HK-2 (cell line): ENCODE measurements around the gene DOCK4.

Experiments
- DNase-seq: peaks from one replicate; pipeline ENCODE4 v3.0.0-alpha.2; 2018; ENCODE audit not compliant: unreplicated experiment

DOCK4 gene

DNA sequence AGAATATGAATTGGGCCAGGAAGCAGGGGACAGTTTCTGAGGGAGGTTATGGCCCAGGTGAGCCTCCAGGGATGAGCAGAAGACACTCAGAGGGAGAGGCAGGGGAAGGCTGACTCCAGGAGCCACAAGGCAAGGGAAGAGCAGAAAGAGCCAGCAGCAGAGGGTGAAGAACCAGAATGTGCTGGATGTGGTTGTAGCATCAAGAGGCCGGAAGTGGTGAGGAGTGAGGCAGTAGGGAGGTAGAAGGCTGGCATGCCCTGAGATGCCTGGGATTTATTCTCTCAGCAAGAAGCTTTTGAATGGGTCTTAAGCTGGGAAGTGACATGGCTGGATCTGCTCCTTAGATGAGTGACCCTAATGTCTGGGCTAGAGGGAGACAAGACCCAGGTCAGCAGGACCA is 311.7 kb downstream of the DOCK4 start:
- DNase-seq: no peak

DNA sequence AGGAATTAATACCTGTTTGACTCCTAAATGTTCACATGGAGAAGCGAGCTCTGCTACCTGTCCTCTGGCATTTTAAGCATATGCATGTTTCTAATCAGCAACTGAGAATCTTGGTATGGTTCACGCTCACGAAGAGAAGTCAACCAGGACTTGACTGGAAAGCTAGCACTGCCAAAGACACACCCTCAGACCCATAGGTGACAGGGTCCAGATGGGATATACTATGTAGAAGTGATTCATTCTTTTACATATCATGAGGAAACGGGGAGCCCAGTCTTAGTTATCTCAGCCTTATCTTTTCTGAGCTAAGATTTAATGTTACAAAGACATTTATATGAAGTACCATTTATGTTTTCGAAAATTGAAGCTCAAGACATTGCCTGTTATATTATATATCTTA is 313.0 kb downstream of the DOCK4 start:
- no peak for DNase-seq

DNA sequence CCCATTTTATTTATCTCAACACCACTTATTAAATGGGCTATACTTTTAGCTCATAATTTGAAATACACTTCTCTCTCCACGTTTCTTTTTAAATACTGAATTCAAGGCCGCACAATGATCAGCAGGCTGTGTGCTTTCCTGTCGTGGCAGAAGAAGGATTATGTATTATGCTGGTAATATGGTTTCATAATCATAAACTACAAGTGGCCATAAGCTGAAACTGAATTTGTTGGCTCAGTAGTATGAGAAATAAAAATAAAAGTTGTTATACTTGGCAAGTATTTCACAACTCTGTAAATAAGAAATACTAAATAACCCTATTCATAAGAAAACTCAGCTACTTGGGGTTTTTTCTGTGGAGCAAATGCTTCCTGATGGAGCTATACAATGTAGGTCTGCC is 313.6 kb downstream of the DOCK4 start:
- DNase-seq: no peak

DNA sequence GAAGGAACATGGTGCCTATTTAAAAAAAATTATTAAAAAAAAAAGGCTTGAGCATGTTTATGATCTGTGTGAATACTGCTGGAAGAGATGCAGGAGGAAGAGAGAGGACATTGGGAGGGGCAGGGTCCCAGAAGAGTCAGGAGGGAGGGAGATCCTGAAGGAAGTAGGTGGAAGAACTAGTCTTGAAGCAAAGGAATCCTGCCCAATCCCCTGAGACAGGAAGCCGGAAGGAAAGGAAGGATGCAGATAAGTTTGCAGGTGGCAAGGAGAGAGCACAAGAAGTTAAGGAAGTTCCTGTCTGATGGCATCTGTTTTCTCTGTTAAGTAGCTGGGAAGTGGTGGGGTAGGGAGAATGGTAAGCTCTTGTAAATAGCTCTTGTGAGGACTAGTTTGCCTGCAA is 318.5 kb downstream of the DOCK4 start:
- DNase-seq: no peak

DNA sequence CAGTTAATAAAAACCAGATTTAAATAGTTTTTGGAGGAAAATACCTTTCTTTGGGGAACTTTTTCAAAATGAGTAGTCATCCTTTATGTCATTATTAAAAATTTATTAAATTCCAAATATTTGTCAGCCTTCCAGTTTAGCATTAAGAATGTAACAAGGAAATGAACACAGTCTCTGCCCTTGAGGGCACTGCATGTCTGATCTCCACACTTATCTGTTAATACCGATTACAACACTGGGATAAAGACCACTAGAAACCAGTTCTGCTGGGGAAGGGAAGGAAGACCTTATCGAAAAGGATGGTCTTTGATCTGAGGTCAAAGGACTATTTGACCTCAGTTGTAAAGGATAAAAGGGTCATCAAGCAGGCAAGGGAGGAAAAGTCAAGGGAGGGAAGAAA is 320.0 kb downstream of the DOCK4 start:
- no peak for DNase-seq

DNA sequence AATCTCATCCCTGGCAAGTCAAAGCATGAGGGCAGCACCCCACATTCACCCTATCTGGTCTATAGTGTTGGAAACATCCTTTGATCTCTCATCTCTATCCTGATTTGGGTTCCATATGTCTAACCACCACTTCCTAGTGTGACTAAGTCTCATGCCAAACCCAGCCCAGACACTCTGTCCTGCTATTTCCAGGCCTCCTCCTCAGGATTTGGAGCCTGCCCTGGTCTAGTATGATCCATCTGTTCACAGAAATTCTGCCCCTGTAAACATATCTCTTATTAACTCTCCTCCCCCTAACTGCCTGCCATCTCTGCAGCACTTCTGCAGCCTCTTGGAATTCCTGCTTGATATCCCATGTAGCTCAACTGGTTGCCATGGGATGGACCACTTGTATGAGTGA is 323.0 kb downstream of the DOCK4 start:
- DNase-seq: no peak

DNA sequence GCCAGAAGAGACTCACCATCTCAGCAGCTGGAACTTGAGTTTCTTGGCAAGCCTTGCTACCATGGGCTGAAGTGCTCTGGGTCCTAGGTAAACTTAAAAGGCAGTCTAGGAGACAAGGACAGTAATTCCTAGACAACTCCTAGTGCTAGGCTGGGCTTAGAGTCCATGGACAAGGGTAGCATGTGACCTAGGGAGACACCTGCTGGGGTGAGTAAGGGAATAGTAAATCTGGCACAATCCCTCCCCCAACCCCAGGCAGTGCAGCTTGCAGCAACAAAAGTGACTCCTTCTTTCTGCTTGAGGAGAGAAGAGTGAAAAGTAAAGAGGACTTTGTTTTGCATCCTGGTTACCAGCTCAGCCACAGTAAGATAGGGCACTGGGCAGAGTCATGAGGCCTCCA is 327.4 kb downstream of the DOCK4 start:
- DNase-seq: no peak

DNA sequence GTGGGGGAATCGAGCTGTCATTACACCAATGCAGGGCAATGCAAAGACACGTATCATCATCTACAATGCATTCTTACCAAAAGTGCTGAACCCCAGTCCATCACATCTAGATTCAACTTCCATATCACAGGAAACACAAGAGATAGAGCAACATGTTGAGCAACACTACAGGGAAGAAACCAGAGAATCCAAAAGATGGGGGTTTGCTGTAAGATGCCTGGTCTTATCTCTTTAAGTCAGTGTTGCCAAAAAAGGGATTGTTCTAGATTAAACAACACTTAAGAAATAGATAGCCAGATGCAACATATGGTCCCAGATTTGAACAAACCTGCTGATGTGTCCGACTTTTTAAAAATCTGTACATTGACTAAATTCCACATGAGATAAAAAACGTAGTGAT is 328.3 kb downstream of the DOCK4 start:
- DNase-seq: no peak

DNA sequence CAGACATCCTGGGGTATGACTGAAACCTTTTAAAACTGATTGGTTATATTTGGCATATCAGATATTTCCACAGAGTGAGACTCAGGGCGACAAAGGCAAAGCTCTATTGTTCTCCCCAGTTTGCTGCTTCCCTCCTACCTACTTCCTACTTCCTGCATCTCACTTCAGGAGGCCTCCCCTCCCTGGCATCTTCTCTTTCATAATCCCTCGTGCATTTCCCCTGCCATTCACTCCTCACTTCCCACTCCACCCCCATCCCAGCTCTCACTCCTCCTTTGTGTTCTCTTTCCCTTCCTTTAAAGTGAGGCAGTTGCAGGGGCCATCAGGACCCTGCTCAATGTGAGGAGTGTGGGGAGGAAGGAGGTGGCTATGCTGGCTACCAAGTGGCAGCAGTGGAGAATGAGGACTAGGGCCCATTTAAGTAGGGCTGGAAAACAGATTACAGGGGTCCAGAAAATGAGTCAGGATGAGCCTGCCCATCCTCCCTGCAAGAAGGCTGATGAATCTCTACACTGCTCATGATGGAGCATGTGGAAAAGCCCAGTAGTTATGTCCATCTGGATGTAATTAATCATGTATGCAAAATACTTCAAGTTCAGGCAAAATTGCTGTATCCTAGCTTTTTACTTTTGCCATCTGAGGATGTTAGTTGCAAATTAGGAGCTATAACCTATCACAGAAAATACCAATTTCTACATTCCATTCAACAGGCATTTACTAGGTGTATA is 332.1 kb downstream of the DOCK4 start:
- DNase-seq: no peak

DNA sequence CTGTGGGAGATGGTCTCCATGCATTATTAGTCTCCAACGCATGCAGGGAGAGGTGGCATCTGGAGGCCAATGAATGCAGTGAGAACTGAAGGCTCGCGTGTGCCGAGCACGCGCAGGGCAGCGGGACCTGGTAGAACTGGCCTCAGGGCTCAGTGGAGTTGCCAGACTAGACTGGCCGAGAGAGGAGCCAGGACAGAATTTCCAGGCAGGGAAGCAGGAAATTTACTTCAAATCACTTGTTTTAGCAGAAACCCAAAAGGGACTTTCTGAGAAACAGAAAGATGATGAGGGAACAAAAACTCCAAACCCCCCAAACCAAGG is 332.9 kb downstream of the DOCK4 start:
- no peak for DNase-seq

DNA sequence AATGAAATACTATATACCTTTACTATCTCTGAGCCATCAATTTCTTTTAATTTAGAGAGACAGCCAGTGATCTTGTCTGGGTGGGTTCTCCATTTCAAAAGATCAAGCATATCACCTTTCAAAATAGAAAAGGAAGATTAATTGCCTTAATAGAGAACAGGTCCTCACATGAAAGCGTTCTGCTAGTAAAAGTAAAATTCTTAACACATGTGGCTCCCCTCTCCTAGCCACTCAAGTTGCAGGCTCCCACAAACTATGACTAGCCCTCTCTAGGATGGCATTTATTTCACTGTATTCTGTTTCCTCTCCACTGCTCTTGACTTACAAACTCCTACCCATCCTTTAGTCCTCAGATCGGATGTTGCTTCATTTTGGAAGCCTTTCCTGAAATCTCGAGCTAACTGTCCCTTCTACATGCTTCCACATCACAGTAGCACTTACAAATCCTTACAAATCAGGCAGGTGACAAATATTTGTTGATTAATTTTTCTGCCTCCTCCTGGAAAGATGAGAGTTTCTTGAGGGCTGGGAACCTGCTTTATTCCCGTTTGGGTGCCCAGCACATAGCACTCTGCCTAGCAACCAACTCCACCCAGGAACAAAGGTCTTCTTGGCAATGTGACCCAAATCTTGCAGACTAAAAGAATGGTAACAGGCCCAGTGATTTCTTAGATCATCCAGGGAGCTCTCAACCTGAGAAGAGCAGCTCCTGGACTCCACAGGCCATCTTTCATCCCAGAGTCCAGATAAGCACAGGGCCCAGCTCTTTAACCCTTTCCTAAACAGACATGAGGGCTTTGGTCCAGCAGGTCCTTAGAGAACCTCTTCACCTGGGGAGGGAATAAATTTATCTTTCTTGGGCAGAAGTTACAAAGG is 333.5 kb downstream of the DOCK4 start:
- no peak for DNase-seq

DNA sequence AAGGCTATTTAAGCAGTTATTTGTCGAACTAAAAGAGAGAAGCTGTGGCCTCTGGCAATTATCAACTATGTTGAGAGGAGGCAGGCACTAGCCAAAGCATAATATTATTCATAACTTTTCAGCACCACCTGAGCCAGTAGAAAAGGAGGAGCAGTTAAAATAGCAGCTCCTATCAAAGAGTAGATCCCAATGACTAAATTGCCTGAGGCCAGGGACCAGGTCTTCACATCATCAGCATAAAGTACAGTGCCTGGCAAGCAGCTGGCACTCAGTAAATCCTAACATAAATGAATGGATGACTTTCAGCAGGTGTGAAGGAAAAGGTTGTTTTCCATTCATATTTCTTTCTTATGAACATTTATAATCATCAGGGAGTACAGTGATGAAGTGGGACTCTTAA is 334.9 kb downstream of the DOCK4 start:
- no peak for DNase-seq

DNA sequence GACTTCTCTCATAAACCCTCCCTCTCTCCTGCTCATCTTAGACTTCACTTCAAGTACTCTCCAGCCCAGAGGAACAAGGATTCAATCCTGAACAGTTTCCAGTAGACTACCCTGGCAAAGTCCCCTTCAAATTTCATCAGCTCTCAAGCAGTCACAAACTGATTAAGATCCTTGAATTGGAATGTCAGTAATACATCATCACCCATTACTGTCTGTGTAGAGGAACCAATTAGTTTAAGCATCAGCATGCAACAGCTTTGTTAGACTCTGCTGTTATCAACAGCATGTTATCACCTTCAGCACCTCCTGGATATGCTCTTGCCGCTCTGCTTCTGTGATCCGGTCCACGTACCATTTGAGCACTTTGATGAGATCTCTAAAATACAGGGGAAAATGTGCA is 336.9 kb downstream of the DOCK4 start:
- no peak for DNase-seq

DNA sequence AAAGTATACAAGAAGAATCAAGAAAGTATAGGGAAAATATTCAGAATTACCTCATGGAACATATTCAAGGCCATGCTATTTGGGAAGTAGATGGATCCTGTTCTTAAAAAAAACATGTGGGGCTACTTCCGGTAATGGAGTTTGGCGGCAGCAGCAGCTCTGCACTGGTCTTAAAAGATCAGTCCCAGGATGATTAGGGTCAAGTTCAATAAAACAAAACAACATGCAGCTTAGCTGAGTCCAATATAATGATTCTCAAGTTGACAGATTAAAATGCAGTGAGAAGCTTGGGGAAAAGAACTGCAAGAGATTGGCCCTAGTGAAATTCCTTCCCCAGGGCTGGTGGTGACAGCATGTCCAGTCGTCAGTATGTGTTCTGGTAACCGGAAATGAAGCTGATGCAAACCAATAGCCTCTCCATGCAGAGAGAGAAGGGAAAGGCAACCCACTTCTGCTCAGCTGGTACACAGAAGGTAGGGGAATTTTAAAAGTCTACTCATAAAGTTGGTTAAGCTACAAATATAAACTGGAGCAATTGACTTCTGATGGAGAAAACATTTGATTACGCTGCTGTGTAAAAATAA is 338.8 kb downstream of the DOCK4 start:
- no peak for DNase-seq

DNA sequence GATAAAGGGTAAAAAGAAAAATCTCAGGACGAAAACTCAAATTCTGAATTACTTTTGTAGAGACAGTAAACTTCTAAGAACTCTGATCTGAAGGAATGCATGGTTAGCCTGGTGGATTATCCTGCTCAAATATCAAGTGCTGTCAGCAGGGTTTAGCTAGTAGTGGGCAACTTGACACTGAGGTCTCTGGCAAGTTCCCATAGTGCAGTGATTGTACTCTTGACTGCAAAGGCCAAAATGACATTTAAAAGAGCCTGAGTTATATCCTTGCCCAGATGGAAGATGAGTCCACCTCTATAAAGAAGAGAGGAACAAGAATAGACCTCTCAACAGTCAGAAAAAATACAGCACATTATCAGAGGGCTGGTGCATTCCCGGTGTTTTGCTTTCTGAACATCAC is 339.4 kb downstream of the DOCK4 start:
- no peak for DNase-seq

DNA sequence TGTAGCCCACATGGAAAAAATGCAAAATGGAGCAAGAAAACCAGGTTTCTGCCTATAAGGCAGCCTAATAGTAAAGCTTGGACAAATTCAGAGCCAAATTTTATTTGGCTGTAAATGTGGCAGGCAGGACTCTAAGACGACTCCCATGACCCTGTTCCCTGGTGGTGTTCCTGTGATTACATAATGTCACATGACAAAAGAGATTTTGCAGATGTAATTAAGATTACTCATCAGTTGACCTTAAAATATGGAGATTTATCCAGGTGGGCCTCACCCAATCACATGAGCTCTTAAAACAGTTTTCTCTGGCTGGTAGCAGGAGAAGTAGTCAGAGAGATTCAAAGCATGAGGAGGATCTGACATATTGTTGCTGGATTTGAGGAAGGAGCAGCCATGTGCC is 340.8 kb downstream of the DOCK4 start:
- DNase-seq: no peak

DNA sequence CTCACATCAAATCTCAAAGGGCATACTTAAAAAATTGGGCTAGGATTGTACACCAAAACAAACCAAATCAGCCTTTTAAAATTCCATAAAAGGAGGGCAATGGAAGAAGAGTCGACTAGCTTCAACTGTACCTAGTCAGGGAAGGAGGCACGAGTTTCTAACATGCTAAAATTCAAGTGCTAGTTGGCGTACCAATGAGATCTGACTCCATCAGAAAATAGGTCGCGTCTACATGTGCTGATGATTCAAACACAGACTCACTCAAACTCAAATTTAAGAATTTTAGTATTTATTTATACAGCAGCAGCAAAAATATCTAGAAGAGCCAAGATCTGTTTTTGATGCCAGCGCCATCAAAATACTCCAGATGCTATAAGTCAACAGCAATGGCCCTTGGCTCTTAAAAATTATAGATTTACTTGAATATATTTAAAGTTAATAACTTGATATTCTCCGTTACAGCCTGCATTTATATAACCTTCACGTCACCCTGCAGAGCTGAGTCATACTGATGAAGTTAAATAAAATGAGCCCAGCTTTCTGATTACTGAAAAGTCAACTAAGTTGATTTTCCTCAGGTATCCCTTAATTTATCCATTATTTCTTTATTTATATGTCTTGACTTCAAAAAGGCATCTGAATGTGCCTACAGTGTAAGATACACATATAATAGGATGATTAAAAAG is 341.8 kb downstream of the DOCK4 start:
- no peak for DNase-seq

DNA sequence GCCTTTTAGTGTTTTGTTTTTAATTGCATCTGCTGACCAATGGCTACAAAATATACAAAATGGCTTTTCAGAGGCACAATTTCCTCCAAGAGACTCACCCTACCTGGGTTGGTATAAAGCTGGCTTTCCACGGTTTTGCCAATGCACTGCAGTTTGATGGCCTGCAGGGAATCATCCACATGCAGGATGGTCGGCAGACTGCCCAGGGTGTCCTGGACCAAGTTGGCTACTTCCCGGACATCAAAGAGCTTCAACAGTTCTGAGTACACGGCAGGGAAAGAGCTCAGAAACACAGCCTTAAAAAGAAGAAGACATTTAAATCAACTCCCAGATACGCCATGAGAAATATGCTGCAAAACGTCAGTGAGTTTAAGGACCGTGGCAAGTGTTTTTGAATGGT is 342.9 kb downstream of the DOCK4 start:
- DNase-seq: no peak

DNA sequence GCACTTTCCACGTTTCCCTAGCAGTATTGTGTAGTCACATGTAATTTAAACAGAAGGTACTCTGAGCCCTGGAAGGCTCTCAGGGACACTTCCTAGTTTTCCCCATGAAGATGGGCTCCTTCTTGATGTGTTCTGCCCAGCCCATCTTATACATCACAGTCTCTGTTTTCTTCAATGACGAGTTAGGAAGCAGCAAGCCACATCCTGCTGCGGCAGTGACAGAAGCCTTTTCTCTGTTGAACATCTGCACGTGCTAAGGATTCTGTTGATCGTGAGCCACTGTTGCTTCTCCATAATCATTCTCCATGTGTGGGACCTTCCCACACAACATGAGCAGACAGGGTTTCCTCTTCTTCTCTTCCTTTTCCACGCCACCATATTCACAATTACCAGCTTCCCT is 346.0 kb downstream of the DOCK4 start:
- DNase-seq: no peak

DNA sequence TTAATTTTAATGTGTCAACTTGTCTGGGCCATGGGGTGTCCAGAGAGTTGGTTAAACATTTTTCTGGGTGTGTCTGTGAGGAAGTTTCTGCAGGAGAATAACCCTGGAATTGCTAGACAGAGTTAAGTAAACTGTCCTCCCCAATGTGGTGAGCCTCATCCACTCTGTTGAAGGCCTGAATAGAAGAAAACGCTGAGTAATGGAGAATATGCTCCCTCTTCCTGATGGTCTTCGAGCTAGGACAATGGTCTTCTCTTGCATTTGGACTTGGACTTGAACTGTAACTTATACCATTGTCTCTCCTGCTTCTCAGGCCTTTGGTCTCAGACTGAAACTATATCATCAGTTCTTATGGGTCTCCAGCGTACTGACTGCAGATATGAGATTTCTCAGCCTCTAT is 347.9 kb downstream of the DOCK4 start:
- DNase-seq: no peak

DNA sequence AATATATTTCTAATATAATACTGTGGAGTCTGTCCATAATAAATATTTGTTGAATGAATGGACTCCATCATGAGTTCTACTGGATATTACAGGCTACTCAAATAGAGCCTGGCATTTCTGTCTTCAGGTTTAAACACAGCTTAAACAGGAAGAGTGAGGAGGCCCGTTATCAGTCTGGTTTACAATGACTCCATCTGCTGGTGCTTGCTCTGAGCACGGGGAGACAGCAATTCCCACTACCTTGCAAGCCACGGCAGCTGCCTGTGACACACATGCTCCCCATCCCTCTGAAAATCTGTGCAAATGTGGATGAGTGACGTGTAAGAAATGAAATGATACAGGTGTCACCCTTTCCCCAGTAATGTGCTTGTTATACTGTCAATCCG is 350.4 kb downstream of the DOCK4 start:
- DNase-seq: no peak

DNA sequence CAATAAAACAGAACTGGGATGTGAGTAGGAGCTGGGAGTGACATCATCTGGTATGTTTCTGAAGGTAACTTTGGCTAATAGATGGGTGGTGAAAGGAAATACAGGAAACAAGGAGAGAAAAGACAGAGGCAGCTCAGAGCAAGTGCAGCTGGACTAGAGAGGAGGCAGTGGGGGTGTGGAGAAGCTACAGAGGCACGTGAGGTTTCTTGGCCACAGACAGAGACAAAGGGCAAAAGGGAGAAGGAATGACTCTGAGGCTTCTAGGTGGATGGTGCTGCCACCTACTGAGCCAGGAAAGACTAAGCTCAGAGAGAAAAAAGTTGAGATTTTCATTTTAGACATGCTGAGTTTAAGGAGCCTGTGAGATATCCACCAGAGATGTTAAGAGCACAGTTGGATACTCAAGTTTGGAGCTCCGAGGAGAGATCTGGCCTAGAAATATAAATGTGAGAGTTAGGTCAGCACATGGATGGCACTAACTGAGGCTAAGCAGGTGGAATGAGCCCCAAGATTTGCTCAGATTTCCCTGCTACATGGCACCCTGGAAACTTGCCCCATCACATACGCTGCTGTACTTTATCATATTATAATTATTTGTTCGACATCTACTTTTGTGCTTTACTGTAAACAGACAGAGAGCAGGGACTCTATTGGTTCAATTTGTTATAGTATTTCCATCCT is 350.9 kb downstream of the DOCK4 start:
- peak; percentile 21 for DNase-seq
